GM21390 (cell line): ENCODE results near the gene TRIM17.

ENCODE experiments used
- ATAC-seq: cut with Tn5 transposase; IDR thresholded peaks from one replicate; pipeline ENCODE4 v1.9.1; 2021; ENCODE audit not compliant: unreplicated experiment

Gene TRIM17

GRCh38 chr1:228404107-228404720 lies 12.4 kb downstream of the TRIM17 start:
- ATAC-seq = no peak

- ATAC-seq = no peak
These were observed 13.4 kb downstream of the TRIM17 start for GRCh38 chr1:228403231-228403631.

- ATAC-seq = no peak
These were observed 14.0 kb downstream of the TRIM17 start for GRCh38 chr1:228402641-228403025.

- no peak for ATAC-seq
These were observed 14.7 kb downstream of the TRIM17 start for GRCh38 chr1:228401782-228402640.

- ATAC-seq = no peak
These were observed 15.8 kb downstream of the TRIM17 start for GRCh38 chr1:228400692-228401454.

GRCh38 chr1:228400237-228400651 lies 16.4 kb downstream of the TRIM17 start:
- no peak for ATAC-seq

- no peak for ATAC-seq
These were observed 17.0 kb downstream of the TRIM17 start for GRCh38 chr1:228399531-228400236.

GRCh38 chr1:228398741-228399461 lies 17.8 kb downstream of the TRIM17 start:
- ATAC-seq = no peak

GRCh38 chr1:228397966-228398365 lies 18.7 kb downstream of the TRIM17 start:
- ATAC-seq = no peak

- ATAC-seq = no peak
These were observed 19.6 kb downstream of the TRIM17 start for GRCh38 chr1:228396770-228397662.

- no peak for ATAC-seq
These were observed 21.9 kb downstream of the TRIM17 start for GRCh38 chr1:228394571-228395394.

GRCh38 chr1:228393811-228394570 lies 22.7 kb downstream of the TRIM17 start:
- ATAC-seq = no peak

GRCh38 chr1:228393268-228393701 lies 23.4 kb downstream of the TRIM17 start:
- no peak for ATAC-seq

GRCh38 chr1:228392111-228392936 lies 24.3 kb downstream of the TRIM17 start:
- ATAC-seq = no peak

- no peak for ATAC-seq
These were observed 25.1 kb downstream of the TRIM17 start for GRCh38 chr1:228391411-228392020.

- ATAC-seq = no peak
These were observed 26.0 kb downstream of the TRIM17 start for GRCh38 chr1:228390649-228391048.
